Mesothelial cell of epicardium (in vitro differentiated cells): ENCODE measurements around the gene DGKI. TPM values are rescaled to one million over a fixed set of nuclear protein-coding genes. Genes with fewer than 3 reads are reported as not detected.

Experiments used
- DNase-seq, 2 experiments: peaks; one replicate each; pipeline ENCODE4 v3.0.0; 2021; ENCODE audit warnings: low spot score in 2 of 2; ENCODE audit not compliant: unreplicated experiment in 2 of 2
- H3K27ac Mint-ChIP-seq: 2 replicates; pipeline ENCODE4 v1.8.0; 2021; ENCODE audit warnings: mixed read lengths
- H3K27me3 Mint-ChIP-seq: 2 replicates; pipeline ENCODE4 v1.8.0; 2021; ENCODE audit warnings: low read depth, mixed read lengths
- H3K36me3 Mint-ChIP-seq: 2 replicates; pipeline ENCODE4 v1.8.0; 2021; ENCODE audit warnings: mixed read lengths
- H3K4me1 Mint-ChIP-seq: 2 replicates; pipeline ENCODE4 v1.8.0; 2021; ENCODE audit warnings: mixed read lengths
- H3K4me3 Mint-ChIP-seq: 2 replicates; pipeline ENCODE4 v1.8.0; 2021; ENCODE audit warnings: mild to moderate bottlenecking, moderate library complexity, mixed read lengths
- H3K9me3 Mint-ChIP-seq: 2 replicates; pipeline ENCODE4 v1.8.0; 2021; ENCODE audit warnings: mixed read lengths
- CTCF ChIP-seq: fragments of 200-600 bp; sonication (generic); IDR thresholded peaks from one replicate; pipeline ENCODE4 v1.5.0; 2021; ENCODE audit warnings: antibody characterized with exemption; ENCODE audit not compliant: unreplicated experiment
- total RNA-seq: library from RNA; stranded (reverse); gene quantifications from 3 replicates; pipeline ENCODE4 v1.2.1, GENCODE V29; 2021

DGKI gene
- total RNA-seq, 1 donor from 2014 or later = 2.0 TPM

- no peak for DNase-seq
- Mint-ChIP-seq H3K27ac (no peak overlapping the region), H3K4me3 (no peak overlapping the region)
These were observed 500.9 kb downstream of the DGKI start for GRCh38 chr7:137345799-137346449.

DNA sequence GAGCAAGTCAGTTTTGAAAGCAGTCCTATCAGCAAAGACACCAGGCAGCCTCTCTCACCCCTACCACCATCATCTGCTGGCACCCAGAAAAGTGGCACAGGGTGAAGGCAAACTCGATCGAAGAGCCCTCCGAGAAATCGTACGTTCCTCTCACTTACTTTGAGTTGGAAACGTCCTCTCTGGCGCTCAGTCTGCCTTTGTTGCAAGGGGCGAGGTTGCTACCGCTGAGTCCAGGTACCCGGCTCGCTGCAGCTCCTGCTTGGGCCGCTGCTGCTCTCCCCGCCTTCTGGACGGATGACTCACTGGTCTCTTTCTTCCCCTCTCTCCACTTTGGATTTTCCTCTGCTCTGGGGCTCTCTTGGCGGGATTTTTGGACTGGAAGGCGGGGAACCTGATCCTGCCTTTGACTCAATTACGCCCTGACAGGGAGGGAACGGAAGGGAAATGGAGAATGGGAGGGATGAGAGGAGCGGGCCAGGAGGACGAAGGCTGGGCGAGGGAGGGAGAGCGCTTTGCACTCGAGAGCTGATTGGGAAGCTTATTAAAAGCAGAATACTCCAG lies 503.4 kb downstream of the DGKI start, which contains the start of gene PTN:
TSS of gene PTN (minus strand) at position 453 of the 561 bp plus-strand sequence. CDS start 88,760 bp downstream, outside the sequence.
- Mint-ChIP-seq H3K9me3 (peaks cover 11% of the 10 kb centered on the region), H3K4me1 (peaks cover 31% of the 10 kb centered on the region), H3K27me3 (peaks cover 11% of the 10 kb centered on the region), H3K4me3 (peak within 1 kb of the TSS; percentile 80), H3K27ac (peak within 1 kb of the TSS; percentile 87), H3K36me3 (peaks cover 16% of the 10 kb centered on the region)
- peak; percentile 31 to 73 for DNase-seq
- no peak for TF ChIP-seq CTCF

More at GRCh38 chr7:137345799-137346449, 500.9 kb downstream of the DGKI start:
- peaks cover 11% of the 10 kb centered on the region for H3K27me3 Mint-ChIP-seq
- H3K36me3 Mint-ChIP-seq = no peaks in the 10 kb centered on the region
- H3K9me3 Mint-ChIP-seq = no peaks in the 10 kb centered on the region
- TF ChIP-seq CTCF = no peak
- peaks cover 27% of the 10 kb centered on the region for H3K4me1 Mint-ChIP-seq

DNA sequence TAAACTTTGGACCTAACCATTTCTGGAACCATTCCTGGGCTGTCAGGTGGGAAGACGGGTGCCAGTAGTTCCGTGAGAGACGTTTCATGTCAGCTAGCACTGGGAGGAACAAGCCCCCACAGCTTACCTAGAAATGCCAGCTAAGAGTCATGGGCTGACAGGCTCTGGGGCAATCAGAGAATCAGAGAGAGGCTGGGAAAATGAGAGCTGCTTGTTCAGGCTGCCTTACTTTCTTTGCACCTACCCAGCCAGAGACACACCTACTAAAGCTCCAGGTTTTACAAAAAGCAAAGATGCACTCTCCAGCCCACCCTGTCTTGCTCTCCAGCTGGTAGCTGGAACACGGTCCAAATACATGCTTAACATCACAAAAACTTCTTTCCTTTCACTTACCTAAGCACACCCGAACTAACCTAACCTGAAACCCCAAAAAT lies 503.9 kb downstream of the DGKI start:
- Mint-ChIP-seq H3K9me3 (peaks cover 11% of the 10 kb centered on the region), H3K4me1 (peaks cover 31% of the 10 kb centered on the region)
- TF ChIP-seq CTCF = no peak

GRCh38 chr7:137342265-137342664 lies 504.5 kb downstream of the DGKI start:
- TF ChIP-seq CTCF = no peak
- Mint-ChIP-seq H3K4me3 (peak overlapping the region; percentile 80), H3K4me1 (peaks cover 31% of the 10 kb centered on the region), H3K27ac (no peak overlapping the region), H3K36me3 (peaks cover 19% of the 10 kb centered on the region), H3K27me3 (peaks cover 11% of the 10 kb centered on the region), H3K9me3 (peaks cover 16% of the 10 kb centered on the region)
- DNase-seq = no peak

More for the DNA sequence above, 503.9 kb downstream of the DGKI start:
- Mint-ChIP-seq H3K27ac (peak overlapping the region; percentile 87), H3K4me3 (peak overlapping the region; percentile 80), H3K36me3 (peaks cover 16% of the 10 kb centered on the region), H3K27me3 (peaks cover 11% of the 10 kb centered on the region)
- DNase-seq = no peak

DNA sequence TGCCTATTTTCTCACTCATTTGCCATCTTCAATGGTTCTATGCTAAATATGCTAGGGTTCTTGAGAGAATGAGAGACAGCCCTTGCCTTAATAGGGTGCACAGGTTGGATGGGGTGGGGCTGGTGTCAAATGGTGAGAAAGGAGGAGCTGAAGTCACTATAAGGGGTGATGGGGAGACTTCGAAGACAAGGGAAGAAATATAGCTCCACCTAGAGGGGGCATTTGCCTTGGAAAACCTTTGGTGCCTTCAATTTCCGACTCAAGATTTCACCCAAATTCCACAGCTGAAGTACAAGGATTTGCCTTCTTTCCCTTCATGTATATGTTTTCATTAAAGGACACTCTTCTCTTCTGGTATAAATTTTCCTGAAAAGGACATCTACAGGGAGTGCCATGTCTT lies 508.9 kb downstream of the DGKI start:
- peaks cover 29% of the 10 kb centered on the region for H3K36me3 Mint-ChIP-seq
- peaks cover 16% of the 10 kb centered on the region for H3K9me3 Mint-ChIP-seq
- DNase-seq = no peak
- H3K4me3 Mint-ChIP-seq = no peak overlapping the region
- TF ChIP-seq CTCF = no peak
- H3K27me3 Mint-ChIP-seq = no peaks in the 10 kb centered on the region
- H3K27ac Mint-ChIP-seq = no peak overlapping the region
- peaks cover 15% of the 10 kb centered on the region for H3K4me1 Mint-ChIP-seq
